MM.1S (cell line): ENCODE data around the gene SDK1.

Experiments used
- EZH2phosphoT487 ChIP-seq: fragments of 300-600 bp; sonication (generic); IDR thresholded peaks from 2 replicates; pipeline ENCODE4 v1.6.1; 2018; ENCODE audit warnings: antibody characterized with exemption, low read length
- TF ChIP-seq, protein P1 (sequence below): fragments of 300-600 bp; sonication (generic); IDR thresholded peaks from 2 replicates; pipeline ENCODE4 v1.5.1; 2016; ENCODE audit warnings: antibody characterized with exemption, low read length, mixed read lengths

GRCh38 chr7:3480197-3480596, 179.1 kb downstream of the SDK1 start:
- TF ChIP-seq, protein P1, sequence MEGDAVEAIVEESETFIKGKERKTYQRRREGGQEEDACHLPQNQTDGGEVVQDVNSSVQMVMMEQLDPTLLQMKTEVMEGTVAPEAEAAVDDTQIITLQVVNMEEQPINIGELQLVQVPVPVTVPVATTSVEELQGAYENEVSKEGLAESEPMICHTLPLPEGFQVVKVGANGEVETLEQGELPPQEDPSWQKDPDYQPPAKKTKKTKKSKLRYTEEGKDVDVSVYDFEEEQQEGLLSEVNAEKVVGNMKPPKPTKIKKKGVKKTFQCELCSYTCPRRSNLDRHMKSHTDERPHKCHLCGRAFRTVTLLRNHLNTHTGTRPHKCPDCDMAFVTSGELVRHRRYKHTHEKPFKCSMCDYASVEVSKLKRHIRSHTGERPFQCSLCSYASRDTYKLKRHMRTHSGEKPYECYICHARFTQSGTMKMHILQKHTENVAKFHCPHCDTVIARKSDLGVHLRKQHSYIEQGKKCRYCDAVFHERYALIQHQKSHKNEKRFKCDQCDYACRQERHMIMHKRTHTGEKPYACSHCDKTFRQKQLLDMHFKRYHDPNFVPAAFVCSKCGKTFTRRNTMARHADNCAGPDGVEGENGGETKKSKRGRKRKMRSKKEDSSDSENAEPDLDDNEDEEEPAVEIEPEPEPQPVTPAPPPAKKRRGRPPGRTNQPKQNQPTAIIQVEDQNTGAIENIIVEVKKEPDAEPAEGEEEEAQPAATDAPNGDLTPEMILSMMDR: no peak
- no peak for TF ChIP-seq EZH2phosphoT487
